ENCODE measurements around the gene RCAN2.

- TF ChIP-seq POLR2A (IDR thresholded peaks at IDR 0.05; ENCODE audit: low read depth, low read length), result no peak
- TF ChIP-seq POLR2AphosphoS5 (IDR thresholded peaks at IDR 0.05; ENCODE audit: low read depth, low read length), result no peak
Measured at GRCh38 chr6:46271107-46271506, 220.1 kb downstream of the RCAN2 start.

Data from GM12892 (cell line).